Epithelial cell of esophagus (primary cell): Measurements from ENCODE around the gene MIER1.

Experiments
- DNase-seq: peaks from one replicate; pipeline ENCODE4 v3.0.0; 2010; ENCODE audit warnings: low read depth
- H3K4me3 ChIP-seq: 2 replicates; pipeline ENCODE4 v1.5.1; 2011; ENCODE audit warnings: mild to moderate bottlenecking, low read length, control low read depth
- TF ChIP-seq, protein P1 (sequence below): IDR thresholded peaks from 2 replicates; pipeline ENCODE4 v1.5.1; 2011; ENCODE audit warnings: low read depth, mild to moderate bottlenecking, low read length, control low read depth, inconsistent platforms; ENCODE audit not compliant: insufficient read depth; ENCODE audit errors: missing control alignments

The MIER1 gene

DNA sequence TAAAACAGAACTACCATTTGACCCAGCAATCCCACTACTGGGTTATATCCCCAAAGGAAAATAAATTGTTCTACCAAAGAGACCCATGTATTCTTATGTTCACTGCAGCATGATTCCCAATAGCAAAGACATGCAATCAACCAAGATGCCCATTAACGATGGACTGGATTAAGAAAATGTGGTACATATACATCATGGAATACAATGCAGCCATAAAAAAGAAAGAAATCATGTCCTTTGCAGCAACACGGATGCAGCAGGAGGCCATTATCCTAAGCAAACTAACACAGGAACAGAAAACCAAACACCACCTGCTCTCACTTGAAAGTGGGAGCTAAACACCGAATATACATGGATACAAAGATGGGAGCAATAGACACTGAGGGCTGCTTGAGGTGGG lies 85.0 kb downstream of the MIER1 start:
- no peak for DNase-seq

DNA sequence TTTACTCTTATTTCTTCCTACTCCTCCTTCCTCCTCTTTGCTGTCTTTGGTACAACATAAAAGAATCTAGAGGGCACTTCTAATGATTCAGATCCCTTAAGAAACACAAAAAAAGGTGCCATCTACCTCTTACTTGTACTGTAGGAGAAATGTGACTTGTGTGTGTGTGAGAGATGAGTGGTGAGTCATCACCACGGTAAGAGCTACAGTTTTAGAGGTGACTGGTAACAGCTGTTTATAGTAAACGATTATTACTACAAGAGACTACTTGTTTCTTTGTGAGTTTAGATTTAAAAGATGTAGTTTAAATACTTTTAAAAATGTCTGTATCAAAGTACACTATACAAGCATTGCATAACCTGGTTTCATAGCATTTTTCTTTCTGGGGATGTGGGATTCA lies 88.8 kb downstream of the MIER1 start:
- DNase-seq = peak; percentile 76
- TF ChIP-seq, protein P1, sequence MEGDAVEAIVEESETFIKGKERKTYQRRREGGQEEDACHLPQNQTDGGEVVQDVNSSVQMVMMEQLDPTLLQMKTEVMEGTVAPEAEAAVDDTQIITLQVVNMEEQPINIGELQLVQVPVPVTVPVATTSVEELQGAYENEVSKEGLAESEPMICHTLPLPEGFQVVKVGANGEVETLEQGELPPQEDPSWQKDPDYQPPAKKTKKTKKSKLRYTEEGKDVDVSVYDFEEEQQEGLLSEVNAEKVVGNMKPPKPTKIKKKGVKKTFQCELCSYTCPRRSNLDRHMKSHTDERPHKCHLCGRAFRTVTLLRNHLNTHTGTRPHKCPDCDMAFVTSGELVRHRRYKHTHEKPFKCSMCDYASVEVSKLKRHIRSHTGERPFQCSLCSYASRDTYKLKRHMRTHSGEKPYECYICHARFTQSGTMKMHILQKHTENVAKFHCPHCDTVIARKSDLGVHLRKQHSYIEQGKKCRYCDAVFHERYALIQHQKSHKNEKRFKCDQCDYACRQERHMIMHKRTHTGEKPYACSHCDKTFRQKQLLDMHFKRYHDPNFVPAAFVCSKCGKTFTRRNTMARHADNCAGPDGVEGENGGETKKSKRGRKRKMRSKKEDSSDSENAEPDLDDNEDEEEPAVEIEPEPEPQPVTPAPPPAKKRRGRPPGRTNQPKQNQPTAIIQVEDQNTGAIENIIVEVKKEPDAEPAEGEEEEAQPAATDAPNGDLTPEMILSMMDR = no peak
- no peak overlapping the region for H3K4me3 ChIP-seq

More for the DNA sequence above, 85.0 kb downstream of the MIER1 start:
- TF ChIP-seq, protein P1 = no peak
- H3K4me3 ChIP-seq = no peak overlapping the region

DNA sequence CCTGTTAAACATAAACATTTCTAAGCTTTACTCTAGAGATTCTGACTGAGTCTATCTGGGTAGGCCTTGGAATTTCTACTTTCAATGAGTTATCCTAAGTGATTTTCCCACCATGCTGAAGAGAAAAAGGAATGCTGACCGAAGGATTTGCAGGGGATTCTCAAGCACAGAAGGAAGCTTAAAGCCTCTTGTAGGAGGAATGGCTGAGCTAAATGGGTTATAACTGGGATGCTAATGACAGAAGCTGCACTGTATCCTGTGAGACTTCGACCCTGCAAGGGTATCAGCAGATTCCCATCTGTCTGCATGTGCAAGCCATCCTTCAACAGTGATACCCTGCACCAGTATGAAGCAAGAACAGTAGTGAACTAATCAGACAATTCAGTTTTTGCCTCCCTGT lies 93.8 kb downstream of the MIER1 start:
- TF ChIP-seq, protein P1 = no peak
- no peak overlapping the region for H3K4me3 ChIP-seq
- DNase-seq = no peak

DNA sequence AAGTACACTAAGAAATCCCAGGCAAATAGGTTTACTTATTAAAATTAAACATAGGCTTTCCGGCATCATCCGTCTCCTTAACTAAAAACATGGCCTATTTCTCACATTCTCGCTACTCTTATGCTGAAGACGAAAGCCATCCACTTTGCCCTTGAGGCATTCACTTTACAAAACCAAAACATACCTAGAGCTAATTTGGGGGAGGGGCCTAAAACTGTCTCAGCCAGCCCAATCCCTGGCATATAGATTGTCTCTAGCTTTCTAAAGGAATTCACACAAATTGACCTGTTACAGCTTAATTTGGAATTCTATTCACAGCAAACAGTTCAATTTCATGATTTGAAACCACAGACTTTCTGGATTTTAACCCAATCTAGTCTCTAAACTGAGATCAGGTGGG lies 94.3 kb downstream of the MIER1 start:
- TF ChIP-seq, protein P1 = no peak
- H3K4me3 ChIP-seq = no peak overlapping the region
- DNase-seq = no peak

DNA sequence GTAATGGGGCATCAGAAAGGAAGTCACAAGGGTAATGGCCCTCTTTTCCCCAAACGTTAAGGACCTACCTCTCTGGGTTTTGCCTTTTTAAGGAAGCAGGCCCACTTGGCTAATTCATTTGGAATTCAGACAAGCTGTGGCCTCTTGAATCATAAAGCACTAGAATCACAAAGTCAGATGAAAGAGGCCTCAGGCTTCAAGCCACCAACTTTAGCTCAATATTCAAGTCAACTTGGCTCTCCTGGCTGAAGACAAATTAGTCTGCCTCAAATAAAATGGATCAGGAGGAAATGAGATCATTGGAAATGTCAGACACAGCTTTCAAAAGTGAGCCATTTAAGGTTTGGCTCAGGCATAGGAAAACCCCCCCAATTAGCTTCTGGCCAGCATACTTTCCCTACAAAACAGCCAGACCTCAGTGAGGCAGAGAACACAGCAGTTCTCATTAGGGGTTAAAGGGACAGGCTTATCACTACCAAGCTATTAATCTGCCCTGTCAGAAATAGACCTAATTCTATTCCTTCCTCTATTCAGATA lies 94.9 kb downstream of the MIER1 start:
- no peak overlapping the region for H3K4me3 ChIP-seq
- peak; percentile 38 for DNase-seq
- TF ChIP-seq, protein P1 = no peak

DNA sequence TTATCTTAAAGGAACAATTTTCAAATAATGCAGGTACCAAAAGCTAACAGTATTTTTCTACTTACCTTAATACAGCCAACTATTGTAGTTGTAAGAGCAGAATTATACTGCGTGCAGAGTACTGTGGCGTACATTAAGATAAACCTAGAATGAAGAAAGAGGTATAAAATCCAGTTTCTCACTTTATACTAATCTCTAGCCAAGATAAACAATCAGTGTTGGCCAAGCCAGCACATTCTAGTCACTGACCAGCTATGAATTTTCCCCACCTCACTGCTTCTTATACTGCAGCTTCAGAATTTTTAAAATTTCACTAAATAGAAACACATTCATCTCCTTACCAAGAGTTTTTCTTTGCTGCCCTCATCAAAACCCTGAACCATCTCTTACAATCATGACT lies 95.5 kb downstream of the MIER1 start:
- no peak for DNase-seq
- H3K4me3 ChIP-seq = no peak overlapping the region

DNA sequence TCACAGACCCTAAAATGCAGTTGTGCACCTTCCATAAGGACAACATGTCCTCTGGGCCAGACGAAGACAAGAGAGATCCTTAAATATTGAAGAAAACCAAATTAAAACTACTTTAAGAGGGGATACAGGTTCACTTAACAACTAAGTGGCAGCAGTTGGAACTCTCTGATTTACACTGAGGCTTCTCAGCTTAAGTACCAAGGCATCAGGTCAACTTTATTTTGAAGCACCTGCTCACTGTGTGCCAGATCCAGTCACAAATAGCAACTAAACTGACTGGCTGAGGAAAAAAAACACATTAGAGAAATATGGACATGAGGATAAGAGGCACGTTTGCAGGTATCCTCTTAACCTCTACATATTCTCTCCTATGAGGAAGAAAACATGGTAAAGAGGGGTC lies 96.0 kb downstream of the MIER1 start:
- TF ChIP-seq, protein P1 = no peak
- H3K4me3 ChIP-seq = no peak overlapping the region
- DNase-seq = no peak

More for the DNA sequence above, 95.5 kb downstream of the MIER1 start:
- TF ChIP-seq, protein P1 = no peak
